DMS114 treated with DMSO at 0.1 percent for 48 hours (cell line): ENCODE data around the gene HSPA1A.
A peak's percentile ranks its signal among the peaks of the same experiment; 100 is the strongest.

Experiments
- DNase-seq: peaks from one replicate; lab custom pipeline; 2025; ENCODE audit not compliant: unreplicated experiment; lab: John Stamatoyannopoulos, UW

HSPA1A gene

DNA sequence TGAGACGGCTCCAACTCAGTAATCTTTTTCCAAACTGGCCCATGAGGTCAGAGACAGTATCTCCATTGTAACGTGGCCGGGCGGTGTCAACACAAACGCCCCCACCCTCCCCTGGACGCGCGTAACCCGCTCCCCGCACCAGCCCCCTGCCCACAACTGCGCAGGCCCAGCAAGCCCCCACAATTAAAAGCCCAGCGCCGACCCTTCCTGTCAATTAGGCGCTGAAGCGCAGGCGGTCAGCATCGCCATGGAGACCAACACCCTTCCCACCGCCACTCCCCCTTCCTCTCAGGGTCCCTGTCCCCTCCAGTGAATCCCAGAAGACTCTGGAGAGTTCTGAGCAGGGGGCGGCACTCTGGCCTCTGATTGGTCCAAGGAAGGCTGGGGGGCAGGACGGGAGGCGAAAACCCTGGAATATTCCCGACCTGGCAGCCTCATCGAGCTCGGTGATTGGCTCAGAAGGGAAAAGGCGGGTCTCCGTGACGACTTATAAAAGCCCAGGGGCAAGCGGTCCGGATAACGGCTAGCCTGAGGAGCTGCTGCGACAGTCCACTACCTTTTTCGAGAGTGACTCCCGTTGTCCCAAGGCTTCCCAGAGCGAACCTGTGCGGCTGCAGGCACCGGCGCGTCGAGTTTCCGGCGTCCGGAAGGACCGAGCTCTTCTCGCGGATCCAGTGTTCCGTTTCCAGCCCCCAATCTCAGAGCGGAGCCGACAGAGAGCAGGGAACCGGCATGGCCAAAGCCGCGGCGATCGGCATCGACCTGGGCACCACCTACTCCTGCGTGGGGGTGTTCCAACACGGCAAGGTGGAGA, at the start of gene HSPA1A, which contains the start of gene HSPA1L:
TSS of gene HSPA1A (plus strand) at position 519 of the 814 bp plus-strand sequence. CDS start at position 733, 214 bp downstream.
TSS of gene HSPA1L (minus strand) at position 259 of the 814 bp plus-strand sequence. CDS start 3,311 bp downstream, outside the sequence.
- peak; percentile 97 for DNase-seq

DNA sequence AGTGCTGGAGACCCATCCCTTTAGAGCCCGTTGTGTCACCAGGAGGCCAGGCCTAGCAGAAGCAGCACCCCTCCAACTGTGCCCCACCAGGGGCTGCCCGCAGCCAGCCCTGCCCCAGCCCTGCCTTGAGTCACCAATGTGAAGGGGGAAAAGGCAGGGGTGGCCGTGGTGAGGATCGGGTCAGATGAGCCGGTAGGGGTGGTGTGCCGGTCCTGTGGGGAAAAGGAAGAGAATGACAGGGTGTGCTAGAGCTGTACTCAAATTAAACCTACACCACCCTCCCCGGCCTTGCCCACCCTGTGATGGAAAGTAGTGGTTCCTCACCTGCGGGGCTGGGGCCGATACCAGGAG, 49.8 kb upstream of the HSPA1A start:
- DNase-seq, result no peak

DNA sequence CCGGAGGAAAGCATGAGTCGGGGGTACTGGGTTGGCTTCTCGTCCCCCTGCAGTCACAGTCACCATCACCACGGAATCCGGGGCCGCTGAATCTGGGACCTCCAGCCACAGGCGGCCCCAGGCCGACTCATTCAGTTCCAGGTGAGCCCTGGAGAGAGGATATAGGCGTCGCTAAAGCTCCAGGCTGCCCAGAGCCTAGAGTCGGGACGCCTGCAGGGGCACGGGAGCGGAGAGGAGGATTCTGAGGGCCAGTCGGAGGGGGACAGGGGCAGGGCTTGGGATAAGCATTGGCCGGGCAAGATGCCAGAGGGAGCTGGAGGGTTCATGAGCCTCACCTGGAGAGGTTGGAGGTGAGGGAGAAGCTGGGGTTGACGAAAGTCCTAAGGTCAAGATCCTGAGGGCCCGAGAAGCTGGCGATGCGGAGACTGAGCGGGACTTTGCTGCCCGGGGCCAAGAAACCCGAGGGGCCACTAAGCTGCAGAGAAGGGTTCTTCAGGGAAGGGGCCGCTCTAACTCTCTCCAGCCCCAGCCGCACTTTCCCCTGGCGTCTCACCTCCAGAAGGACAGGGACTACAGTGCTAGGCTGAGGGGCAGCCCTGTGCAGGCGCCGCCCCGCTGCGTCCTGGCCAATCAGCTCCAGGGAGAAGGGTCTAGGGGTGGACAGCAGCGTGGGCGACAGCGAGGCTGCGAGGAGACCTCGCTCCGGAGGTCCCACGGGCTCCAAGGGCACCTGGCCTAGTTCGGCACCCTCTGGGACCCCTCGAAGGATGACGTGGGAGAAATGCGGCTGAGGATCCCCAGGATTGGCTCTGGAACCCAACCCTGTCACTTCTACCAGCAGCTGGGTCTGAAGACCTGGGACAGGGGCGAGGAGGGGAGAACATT, 49.2 kb upstream of the HSPA1A start:
- no peak for DNase-seq

DNA sequence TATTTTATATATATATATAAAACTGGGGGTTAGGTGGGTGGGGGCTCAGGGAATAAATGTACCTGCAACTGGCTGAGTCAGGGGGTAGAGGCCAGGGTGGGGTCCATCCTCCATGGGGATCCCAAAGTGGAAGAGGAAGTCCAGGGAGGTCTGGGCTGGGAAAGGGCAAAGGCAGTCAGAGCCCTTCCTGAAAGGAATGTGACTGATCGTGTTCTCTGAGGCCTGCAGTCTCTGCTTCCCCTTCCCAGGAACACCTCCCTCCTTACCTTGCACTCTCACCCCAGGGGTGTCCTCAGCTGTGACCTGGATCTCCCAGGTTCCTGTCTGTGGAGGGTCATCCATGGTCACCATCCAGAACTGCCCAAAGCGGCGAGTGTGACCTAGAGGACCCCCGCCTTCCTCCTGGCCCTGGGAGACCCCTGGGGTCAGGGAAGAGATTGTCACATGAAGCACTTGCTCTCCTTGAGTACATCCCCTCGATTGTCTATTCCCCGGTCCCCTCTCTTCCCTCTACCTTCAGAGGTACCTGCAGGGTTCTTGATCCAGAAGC, 48.2 kb upstream of the HSPA1A start:
- no peak for DNase-seq

DNA sequence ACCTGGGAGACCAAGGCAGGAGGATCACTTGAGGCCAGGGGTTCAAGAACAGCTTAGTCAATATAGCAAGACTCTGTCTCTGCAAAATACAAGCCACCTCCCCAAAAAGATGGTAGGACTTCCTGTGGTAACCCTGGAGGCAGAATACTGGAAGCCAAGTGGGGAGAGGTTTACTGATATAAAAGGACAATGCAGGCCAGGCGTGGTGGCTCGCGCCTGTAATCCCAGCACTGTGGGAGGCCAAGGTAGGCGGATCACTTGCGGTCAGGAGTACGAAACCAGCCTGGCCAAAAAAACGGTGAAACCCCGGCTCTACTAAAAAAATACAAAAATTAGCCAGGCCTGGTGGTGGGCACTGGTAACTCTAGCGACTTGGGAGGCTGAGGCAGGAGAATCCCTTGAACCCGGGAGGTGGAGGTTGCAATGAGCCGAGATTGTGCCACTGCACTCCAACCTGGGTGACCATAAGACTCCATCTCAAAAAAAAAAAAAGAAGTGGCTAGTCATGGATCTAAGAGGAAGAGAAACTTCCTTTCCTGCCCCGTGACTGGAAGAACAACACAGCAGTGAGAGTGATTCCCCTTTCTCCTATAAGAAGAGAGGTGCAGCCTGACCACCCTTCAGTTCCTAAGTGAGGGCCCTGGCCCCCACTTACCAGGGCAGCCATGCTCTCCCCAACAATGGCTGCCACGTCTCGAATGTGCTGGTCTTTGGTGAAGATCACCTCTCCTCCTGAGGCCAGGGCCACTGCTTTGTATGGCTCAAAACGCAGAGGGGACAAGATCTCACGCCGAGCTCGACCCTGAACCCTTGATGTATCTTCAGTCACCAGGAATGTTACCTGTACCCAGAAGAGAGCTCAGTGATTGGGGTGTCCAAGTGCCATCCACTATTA, 46.7 kb upstream of the HSPA1A start:
- DNase-seq, result no peak

DNA sequence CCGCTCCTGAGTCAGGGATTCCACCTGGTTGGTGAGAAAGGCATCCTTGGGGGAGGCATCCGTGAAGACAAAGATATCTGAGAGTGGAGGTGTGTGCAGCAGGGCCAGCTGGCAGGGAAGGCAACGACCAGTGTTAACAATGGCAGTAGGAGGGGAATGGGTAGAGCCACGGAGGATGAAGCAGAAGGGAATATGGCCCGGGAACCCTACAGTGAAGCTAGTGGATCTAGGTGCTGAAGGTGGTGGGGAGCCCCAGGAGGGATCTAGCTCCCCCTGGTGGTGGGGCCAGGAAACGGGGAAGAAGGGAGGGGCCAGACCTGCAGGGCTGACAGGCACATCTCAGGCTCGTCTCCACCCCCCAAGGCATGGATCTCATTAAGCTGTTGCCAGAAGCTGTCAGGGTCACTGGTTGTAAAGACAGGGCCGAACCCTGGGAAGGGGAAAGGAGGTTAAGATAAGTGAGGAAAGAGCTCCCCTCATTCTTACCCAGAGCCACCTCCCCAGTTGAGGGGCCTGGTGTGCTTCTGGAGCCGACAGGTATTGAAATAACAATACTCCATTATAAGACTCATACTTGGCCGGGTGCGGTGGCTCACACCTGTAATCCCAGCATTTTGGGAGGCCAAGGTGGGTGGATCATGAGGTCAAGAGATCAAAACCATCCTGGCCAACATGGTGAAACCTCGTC, 45.5 kb upstream of the HSPA1A start:
- DNase-seq, result peak; percentile 56

DNA sequence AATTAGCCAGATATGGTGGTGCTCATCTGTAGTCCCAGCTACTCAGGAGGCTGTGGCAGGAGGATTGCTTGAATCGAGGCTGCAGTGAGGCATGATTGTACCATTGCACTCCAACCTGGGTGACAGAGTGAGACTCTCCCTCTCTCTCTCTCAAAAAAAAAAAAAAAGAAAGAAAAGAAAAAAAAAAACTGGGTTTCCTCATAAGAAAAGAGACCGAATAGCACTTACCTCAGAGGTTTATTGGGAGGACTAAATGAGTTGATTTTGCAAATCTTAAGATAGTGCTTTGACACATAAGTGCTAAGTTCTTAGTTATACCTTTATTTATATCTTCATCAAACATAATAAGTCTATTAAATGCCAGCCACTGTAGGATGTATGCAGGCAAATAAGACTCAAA, 44.5 kb upstream of the HSPA1A start:
- no peak for DNase-seq

DNA sequence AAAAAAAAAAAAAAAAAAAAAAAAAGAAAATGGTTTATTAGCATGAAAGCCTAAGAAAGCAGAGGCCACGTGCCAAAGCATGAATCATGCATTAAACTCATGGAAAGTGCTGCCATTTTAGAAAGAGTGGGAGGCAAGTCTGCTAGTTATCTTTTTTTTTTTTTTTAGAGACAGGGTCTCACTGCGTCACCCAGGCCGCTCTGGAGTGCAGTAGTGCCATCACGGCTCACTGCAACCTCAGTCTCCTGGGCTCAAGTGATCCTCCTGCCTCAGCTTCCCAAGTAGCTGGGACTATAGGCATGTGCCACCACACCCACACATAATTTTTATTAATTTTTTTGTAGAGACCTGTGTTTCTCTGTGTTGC, 43.4 kb upstream of the HSPA1A start:
- no peak for DNase-seq

DNA sequence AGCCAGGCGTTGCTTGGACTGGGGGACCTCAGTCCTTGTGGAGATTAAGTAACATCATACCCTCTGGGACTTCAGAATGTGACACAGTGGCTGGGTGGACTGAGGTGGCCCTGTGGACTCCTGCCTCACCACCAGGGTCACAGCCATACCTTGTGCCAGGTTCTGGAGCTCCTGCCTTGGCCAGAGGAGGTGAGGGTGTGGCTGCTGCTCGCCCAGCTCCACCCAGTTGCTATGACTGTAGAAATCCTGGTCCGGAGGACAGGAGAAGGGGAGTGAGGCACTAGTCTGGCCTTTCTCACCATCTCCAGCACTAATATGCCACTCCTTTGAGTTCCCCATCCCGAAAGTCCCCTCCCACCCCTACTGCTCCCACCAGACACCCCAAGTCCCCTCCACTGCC, 40.2 kb upstream of the HSPA1A start:
- no peak for DNase-seq

DNA sequence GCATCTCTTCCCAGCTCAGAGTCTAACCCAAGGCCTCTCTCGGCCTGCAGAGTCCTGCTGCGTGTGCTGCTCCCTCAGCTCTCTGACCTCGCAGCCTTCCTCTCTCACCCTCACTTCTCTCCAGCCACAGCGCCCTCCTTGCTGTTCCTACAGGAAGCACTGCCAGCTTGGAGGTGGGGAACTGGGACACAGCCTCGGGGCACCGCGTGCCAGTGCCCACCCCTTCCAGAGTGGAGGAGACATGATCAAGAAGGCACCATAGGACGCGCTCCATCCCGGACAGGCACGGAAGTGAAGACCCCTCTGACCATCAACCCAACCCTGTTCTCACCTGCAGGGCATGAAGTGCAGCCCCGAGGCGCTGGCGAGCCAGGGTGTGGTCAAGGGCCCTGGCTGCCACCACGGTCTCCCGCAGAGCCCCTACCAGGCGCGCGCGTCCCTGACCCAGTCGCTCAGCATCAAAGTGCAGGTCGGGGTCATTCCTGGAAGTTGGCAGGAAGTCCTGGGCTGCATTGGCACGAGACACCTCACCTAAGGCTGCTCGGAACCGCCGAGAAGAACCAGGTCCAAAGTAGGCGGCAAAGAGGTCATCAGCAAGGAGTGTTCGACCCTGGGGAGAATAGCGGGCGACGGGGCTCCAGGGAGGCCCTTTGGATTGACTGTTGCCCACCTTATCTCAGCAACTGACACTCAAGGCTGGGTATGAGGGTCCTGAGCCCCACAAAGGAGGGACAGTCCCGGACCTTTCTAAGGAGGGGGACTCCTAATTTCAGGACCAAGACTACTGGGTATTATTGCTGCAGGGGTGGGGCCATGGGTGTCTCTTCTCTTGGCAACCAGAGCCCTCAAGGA, 39.5 kb upstream of the HSPA1A start:
- DNase-seq, result no peak

DNA sequence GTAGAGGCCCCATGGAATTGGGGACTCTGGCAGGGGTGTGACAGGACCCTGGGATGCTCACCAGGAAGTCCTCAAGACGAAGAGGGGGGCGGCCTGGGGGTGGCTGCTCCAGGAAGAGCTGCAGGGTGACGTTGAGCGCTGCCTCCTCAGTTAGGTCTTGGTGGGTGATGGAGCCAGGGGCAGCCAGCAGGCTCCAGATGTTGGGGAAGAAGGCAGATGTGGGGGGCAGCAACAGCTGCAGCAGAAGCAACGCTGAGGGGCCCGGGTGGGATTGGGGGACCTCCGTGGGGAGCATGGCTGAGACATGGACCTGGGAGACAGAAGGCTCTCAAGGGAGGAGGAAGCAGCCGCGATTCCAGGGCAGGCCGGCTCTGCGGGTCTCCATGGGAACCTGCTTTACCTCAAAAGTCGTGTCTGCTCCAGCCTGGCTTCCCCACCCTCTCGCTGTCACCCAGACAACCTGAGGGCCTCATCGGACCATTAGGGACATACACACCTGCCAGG, 38.8 kb upstream of the HSPA1A start:
- no peak for DNase-seq

DNA sequence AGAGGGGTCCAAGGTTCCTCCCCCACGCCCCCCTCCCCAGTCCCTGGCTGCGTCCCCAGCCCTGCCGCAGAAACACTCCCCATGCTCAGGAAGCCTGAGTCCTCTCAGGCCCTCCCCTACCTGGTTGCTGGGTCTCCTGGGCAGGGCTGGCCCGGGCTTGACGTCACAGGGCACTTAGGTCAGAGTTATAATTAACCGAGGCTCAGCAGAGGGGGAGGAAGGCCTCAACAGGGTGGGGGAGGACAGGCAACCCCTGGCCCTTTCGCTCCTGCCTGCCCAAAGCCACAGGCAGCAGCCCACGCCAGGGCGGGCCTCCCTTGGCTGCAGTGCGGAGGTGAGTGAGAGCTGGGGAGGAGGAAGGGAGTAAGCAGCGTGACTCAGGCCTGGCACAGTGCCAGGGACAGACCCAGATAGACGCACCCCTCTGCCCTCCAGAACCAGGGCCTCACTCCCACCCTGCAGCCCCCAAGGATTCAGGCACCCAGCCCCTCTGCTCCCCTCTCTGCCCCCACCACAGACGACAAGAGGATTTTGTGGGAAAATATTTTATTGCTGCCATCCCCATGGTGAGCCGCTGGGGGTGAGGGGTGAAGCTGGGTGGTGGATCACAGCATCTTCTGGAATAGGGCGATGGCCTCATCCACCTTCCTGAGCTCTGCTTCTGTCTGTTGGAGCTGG, 38.2 kb upstream of the HSPA1A start, which contains the start of gene VWA7:
TSS of gene VWA7 (minus strand) at position 340 of the 678 bp plus-strand sequence. CDS start 549 bp downstream, outside the sequence.
- DNase-seq, result no peak

DNA sequence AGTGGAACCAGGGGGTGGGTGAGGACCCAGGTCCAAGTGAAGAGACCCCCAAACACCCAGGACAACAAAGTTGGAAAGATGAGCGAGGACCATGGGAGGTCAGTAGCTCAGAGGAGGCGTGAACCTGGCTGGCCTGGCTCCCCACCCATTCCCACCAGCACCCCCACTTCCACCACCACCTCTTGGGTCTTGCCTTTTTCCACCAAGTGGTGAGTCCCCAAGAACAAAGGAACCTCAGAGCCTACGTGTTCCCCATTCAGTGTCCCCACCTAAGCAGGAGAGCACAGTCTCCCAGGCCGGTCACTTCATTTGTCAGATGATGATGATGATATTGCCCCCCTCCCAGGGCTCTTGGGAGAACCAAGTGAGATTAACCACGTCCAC, 37.7 kb upstream of the HSPA1A start:
- no peak for DNase-seq

DNA sequence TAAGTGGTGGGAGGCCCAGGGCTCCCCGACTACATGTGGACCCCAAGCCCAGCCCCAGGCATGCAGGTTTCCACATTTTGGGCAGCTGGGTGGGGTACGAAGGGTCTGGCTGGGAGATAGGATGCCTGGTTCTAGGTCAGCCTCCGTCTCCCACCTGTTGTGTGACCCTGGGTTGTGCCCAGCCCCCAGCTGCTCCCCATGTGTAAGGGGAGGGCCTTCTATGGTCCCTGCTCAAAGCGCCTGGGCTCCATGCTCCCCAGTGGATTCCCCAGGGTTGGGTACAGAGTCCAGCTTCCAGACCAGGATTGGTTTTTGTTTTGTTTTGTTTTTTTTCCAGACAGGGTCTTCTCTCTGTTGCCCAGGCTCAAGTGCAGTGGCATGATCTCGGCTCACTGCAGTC, 37.1 kb upstream of the HSPA1A start:
- no peak for DNase-seq

DNA sequence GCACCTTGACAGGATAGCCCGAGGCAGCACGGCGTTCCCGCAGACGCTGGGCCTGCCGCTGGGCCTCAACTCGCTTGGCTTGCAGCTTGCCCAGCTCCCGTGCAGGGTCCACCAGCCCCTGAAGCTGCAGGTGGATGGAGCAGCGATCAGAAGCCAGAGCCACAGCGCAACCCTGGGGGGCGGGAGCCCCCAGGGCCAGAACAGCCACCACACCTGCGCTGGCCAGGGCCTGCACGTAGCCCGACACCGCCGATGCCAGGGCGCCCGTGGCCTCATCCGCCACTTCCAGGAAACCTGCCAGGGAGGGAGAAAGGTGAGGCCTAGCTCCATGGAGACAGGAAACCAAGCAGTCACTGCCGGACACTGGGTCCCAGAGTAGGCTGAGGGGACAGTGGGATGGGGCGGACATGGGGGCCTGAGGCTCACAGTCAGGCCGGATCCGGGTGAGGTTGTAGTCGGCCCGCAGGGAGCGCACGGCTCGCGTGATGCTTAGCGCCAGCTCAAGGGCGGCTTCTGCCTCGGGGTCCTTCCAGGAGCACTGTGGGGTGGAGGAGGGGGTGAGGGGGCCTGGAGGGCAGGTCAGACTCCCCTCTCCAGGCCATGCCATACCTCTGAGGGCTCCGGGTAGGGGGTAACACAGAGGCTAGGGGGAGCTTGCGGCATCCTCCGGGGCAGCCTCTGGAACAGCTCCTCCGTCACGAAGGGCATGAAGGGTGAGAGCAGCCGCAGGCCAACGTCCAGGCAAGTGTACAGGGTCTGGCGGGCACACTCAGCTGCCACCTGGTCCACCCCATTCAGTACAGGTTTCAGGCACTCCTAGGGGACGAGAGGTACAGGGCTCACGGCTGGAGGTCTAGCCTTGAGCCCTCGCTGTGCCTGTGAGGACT, 36.1 kb upstream of the HSPA1A start:
- no peak for DNase-seq

DNA sequence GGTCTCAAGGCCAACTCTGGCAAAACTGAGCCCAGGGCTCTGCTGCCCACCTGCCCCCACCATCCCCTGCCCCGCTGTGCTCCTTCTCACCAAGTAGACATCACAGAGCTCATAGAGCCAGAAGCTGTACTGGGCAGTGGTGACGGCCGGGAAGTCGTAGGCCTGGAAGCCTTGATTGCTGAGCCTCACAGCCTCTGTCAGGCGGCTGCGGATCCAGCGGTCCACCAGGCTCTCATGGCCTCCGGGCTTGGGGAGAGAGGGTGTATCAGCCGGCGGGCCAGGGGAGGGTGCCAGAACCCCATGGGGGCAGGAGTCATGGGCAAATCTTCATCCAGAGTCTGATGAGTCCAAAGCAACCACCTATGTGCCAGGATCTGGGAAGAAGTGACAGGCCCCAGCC, 35.4 kb upstream of the HSPA1A start:
- DNase-seq, result no peak

DNA sequence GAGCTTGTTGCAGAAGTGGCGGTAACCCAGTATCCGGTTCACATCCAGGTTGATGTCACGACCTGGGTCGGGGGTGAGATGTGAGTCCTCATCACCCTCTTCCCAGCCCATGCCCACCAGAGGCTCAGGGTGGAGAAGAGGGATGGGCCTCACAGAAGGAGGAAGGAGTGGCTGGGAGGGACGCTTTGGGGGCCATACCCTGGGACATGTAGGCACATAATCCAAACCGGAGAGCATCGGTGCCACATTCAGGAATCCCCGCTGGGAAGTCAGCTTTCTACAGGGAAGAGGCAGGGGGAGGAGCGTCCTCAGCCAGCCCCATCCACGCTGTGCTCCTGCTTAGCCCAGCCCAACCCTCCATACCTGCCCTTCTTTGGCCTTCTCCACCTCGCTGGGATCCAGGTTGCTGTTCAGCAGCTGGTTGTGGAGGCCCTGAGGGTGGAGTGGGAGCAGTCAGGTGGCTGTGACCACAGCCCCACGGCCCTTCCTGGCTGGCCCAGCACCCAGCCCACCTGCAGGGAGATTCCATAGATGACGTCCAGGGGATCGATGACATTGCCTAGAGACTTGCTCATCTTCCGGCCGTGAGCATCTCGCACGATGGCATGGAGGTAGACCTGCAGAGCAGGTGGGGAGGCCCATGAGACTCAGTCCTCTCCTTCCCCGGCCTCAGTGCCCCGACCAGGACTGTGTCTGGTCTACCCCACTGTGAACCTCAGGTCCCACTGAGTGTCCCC, 34.7 kb upstream of the HSPA1A start:
- no peak for DNase-seq
